H1 (cell line): ENCODE results near the gene RRP7A. TPM values are rescaled to one million over a fixed set of nuclear protein-coding genes. Genes with fewer than 3 reads are reported as not detected.

Source experiments
- CTCF ChIA-PET: fragments of 300-600 bp; sonication (Branson Sonifier 250); formaldehyde crosslinking; loops from one replicate; lab custom pipeline; 2021; ENCODE audit not compliant: partially characterized antibody; lab: Charles Lee
- POLR2A ChIA-PET: fragments of 300-600 bp; sonication (Branson Sonifier 250); formaldehyde crosslinking; loops from one replicate; lab custom pipeline; 2021; ENCODE audit warnings: inconsistent platforms; ENCODE audit not compliant: partially characterized antibody; lab: Charles Lee
- DNase-seq, 2 experiments: peaks; one replicate each; pipeline versions ENCODE4 v3.0.0 to v3.0.0-alpha.2; 2010 to 2022; ENCODE audit warnings: low spot score in 2 of 2, low read depth in 1 of 2, mixed read lengths in 1 of 2
- FAIRE-seq: peaks from 2 replicates; lab custom pipeline; 2011; peaks lifted over from hg19 to GRCh38; lab: Jason Lieb, UNC
- H2AFZ ChIP-seq: 2 replicates; pipeline ENCODE4 v1.8.1; 2012; ENCODE audit warnings: low read length, inconsistent platforms
- H2AK5ac ChIP-seq: 2 replicates; pipeline ENCODE4 v1.6.1; 2013; ENCODE audit warnings: low read depth, low read length
- H2BK120ac ChIP-seq: replicated peaks from 2 replicates; pipeline ENCODE3; 2013; ENCODE audit warnings: low read depth, low read length, inconsistent platforms
- H2BK12ac ChIP-seq: 2 replicates; pipeline ENCODE4 v1.6.1; 2013; ENCODE audit warnings: low read depth, low read length
- H2BK15ac ChIP-seq: 2 replicates; pipeline ENCODE4 v1.6.1; 2013; ENCODE audit warnings: low read length
- H2BK20ac ChIP-seq: 2 replicates; pipeline ENCODE4 v1.6.1; 2013; ENCODE audit warnings: low read length
- H2BK5ac ChIP-seq: 2 replicates; pipeline ENCODE4 v1.6.1; 2013; ENCODE audit warnings: low read depth, low read length
- H3K14ac ChIP-seq: 2 replicates; pipeline ENCODE4 v1.6.1; 2013; ENCODE audit warnings: inconsistent platforms; ENCODE audit not compliant: insufficient read length
- H3K18ac ChIP-seq: 2 replicates; pipeline ENCODE4 v1.6.1; 2013; ENCODE audit warnings: low read length; ENCODE audit errors: extremely low read depth
- H3K23ac ChIP-seq: 2 replicates; pipeline ENCODE4 v1.6.1; 2013; ENCODE audit warnings: inconsistent platforms; ENCODE audit not compliant: insufficient read length
- H3K23me2 ChIP-seq: 2 replicates; pipeline ENCODE4 v1.6.1; 2013; ENCODE audit warnings: low read depth, low read length
- H3K27ac ChIP-seq: 2 replicates; pipeline ENCODE4 v1.6.1; 2011; ENCODE audit warnings: low read depth, low read length, inconsistent platforms
- H3K27me3 ChIP-seq, 4 experiments: replicated peaks in 1 of 4; 1 replicate in 1 of 4; 2 replicates in 3 of 4; pipeline versions ENCODE4 v1.6.1 to v1.8.1; 2011 to 2013; ENCODE audit warnings: low read length in 3 of 4, mild to moderate bottlenecking in 3 of 4, inconsistent platforms in 2 of 4, mixed read lengths in 2 of 4, moderate library complexity in 1 of 4; ENCODE audit not compliant: control insufficient read depth in 3 of 4, insufficient read depth in 3 of 4; ENCODE audit errors: extremely low read depth in 1 of 4
- H3K36me3 ChIP-seq, 4 experiments: 2 replicates each; pipeline versions ENCODE4 v1.6.1 to v1.8.1; 2011 to 2013; ENCODE audit warnings: mild to moderate bottlenecking in 4 of 4, low read length in 3 of 4, moderate library complexity in 2 of 4, control low read depth in 1 of 4, inconsistent platforms in 1 of 4; ENCODE audit not compliant: insufficient read depth in 4 of 4, control insufficient read depth in 2 of 4
- H3K4ac ChIP-seq: replicated peaks from 2 replicates; pipeline ENCODE3; 2013; ENCODE audit warnings: low read length, low read depth, mixed read lengths, inconsistent platforms; ENCODE audit not compliant: insufficient read length
- H3K4me1 ChIP-seq, 4 experiments: replicated peaks in 1 of 4; 1 replicate in 1 of 4; 2 replicates in 3 of 4; pipeline versions ENCODE4 v1.6.1 to v1.8.1; 2011 to 2013; ENCODE audit warnings: low read length in 3 of 4, inconsistent platforms in 2 of 4, mixed read lengths in 1 of 4; ENCODE audit not compliant: insufficient read depth in 4 of 4, control insufficient read depth in 3 of 4
- H3K4me2 ChIP-seq, 2 experiments: 2 replicates each; pipeline versions ENCODE4 v1.6.1 to v1.8.1; 2011 to 2013; ENCODE audit warnings: low read depth in 2 of 2, low read length in 2 of 2, control low read depth in 1 of 2, inconsistent platforms in 1 of 2, mild to moderate bottlenecking in 1 of 2; ENCODE audit not compliant: insufficient read depth in 1 of 2
- H3K4me3 ChIP-seq, 4 experiments: fragments of 200-600, 300-600 bp in 1 of 4; sonication (generic), shearing (Covaris generic), sonication (Bioruptor Twin) in 1 of 4; 2 replicates each; pipeline versions ENCODE4 v1.5.1 to v1.8.1; 2011 to 2016; ENCODE audit warnings: low read length in 4 of 4, low read depth in 3 of 4, control low read depth in 2 of 4, inconsistent platforms in 2 of 4, mild to moderate bottlenecking in 2 of 4, mixed read lengths in 1 of 4, moderate library complexity in 1 of 4; ENCODE audit not compliant: insufficient read depth in 2 of 4; ENCODE audit errors: extremely low read depth in 1 of 4
- H3K56ac ChIP-seq: replicated peaks from 2 replicates; pipeline ENCODE3; 2013; ENCODE audit warnings: low read depth, mild to moderate bottlenecking, mixed read lengths, low read length, inconsistent platforms; ENCODE audit not compliant: insufficient read length
- H3K79me1 ChIP-seq: 2 replicates; pipeline ENCODE4 v1.6.1; 2013; ENCODE audit warnings: low read depth, low read length, control low read depth
- H3K79me2 ChIP-seq, 2 experiments: 2 replicates each; pipeline versions ENCODE4 v1.6.1 to v1.8.1; 2012 to 2013; ENCODE audit warnings: low read length in 2 of 2, mild to moderate bottlenecking in 2 of 2, inconsistent platforms in 1 of 2; ENCODE audit not compliant: insufficient read depth in 2 of 2, control insufficient read depth in 1 of 2
- H3K9ac ChIP-seq, 4 experiments: replicated peaks in 1 of 4; 1 replicate in 1 of 4; 2 replicates in 3 of 4; pipeline versions ENCODE4 v1.6.1 to v1.8.1; 2011 to 2013; ENCODE audit warnings: low read depth in 3 of 4, low read length in 3 of 4, control low read depth in 2 of 4, mild to moderate bottlenecking in 2 of 4, moderate library complexity in 2 of 4, inconsistent platforms in 1 of 4; ENCODE audit errors: extremely low read depth in 1 of 4
- H3K9me3 ChIP-seq, 2 experiments: 2 replicates each; pipeline versions ENCODE4 v1.6.1 to v1.8.1; 2012 to 2013; ENCODE audit warnings: mild to moderate bottlenecking in 2 of 2, moderate library complexity in 2 of 2, control low read depth in 1 of 2, inconsistent platforms in 1 of 2, low read depth in 1 of 2, low read length in 1 of 2, mixed read lengths in 1 of 2; ENCODE audit not compliant: insufficient read depth in 2 of 2
- H4K20me1 ChIP-seq, 2 experiments: replicated peaks in 1 of 2; 2 replicates each; pipeline versions ENCODE3 to v1.8.1; 2011 to 2013; ENCODE audit warnings: inconsistent platforms in 2 of 2, low read length in 2 of 2, mild to moderate bottlenecking in 1 of 2; ENCODE audit not compliant: insufficient read depth in 2 of 2, control insufficient read depth in 1 of 2
- H4K5ac ChIP-seq: 2 replicates; pipeline ENCODE4 v1.6.1; 2013; ENCODE audit warnings: low read length, low read depth, mixed read lengths, inconsistent platforms; ENCODE audit not compliant: insufficient read length
- H4K8ac ChIP-seq: 2 replicates; pipeline ENCODE4 v1.8.0; 2013; ENCODE audit warnings: mild to moderate bottlenecking, moderate library complexity, low read length, inconsistent platforms; ENCODE audit not compliant: insufficient read depth; ENCODE audit errors: extremely low read depth
- H4K91ac ChIP-seq: replicated peaks from 2 replicates; pipeline ENCODE3; 2013; ENCODE audit warnings: low read length, mixed read lengths, inconsistent platforms; ENCODE audit not compliant: insufficient read length
- ATF2 ChIP-seq: IDR thresholded peaks from 2 replicates; pipeline ENCODE4 v1.6.1; 2012; ENCODE audit warnings: low read length, inconsistent platforms
- BACH1 ChIP-seq: IDR thresholded peaks from 2 replicates; pipeline ENCODE4 v1.6.1; 2012; ENCODE audit warnings: low read length, improper control_type of control experiment
- FOSL1 ChIP-seq: IDR thresholded peaks from 2 replicates; pipeline ENCODE4 v1.6.1; 2011; ENCODE audit warnings: mild to moderate bottlenecking, low read depth, low read length, moderate library complexity; ENCODE audit not compliant: insufficient read depth
- POLR2A ChIP-seq, 2 experiments: IDR thresholded peaks; 1 replicate in 1 of 2; 2 replicates in 1 of 2; pipeline ENCODE4 v1.6.1; 2011; ENCODE audit warnings: low read depth in 2 of 2, low read length in 2 of 2, mild to moderate bottlenecking in 2 of 2; ENCODE audit errors: control extremely low read depth in 1 of 2
- POU5F1 ChIP-seq: IDR thresholded peaks from 2 replicates; pipeline ENCODE4 v1.6.1; 2011; ENCODE audit warnings: low read depth, mild to moderate bottlenecking, low read length, moderate library complexity
- RFX5 ChIP-seq: IDR thresholded peaks from 2 replicates; pipeline ENCODE4 v1.6.1; 2011; ENCODE audit warnings: low read depth, low read length, improper control_type of control experiment, borderline replicate concordance
- SUZ12 ChIP-seq: fragments of 200-600 bp; sonication (generic); IDR thresholded peaks from 2 replicates; pipeline ENCODE4 v1.6.1; 2012; ENCODE audit warnings: mild to moderate bottlenecking, inconsistent platforms, low read length, moderate library complexity, mixed read lengths
- TCF12 ChIP-seq: IDR thresholded peaks from 2 replicates; pipeline ENCODE4 v1.6.1; 2011; ENCODE audit warnings: low read depth, mild to moderate bottlenecking, low read length
- WGBS, 2 experiments: shearing (Covaris generic) in 1 of 2; methylation state at CpG; one replicate each; pipeline versions ENCODE4 v1.1.6 to v1.1.7; 2013 to 2015; ENCODE audit warnings: low lambda C conversion rate in 2 of 2, mixed read lengths in 2 of 2, inconsistent platforms in 1 of 2, low coverage in 1 of 2, missing lambda C conversion rate in 1 of 2; ENCODE audit not compliant: insufficient replicate concordance in 2 of 2, insufficient coverage in 1 of 2, insufficient read length in 1 of 2; ENCODE audit errors: extremely low coverage in 1 of 2, missing lambda C conversion rate in 1 of 2; 5-methylcytosine and 5-hydroxymethylcytosine counted together
- polyA plus RNA-seq, 7 experiments: library from polyadenylated mRNA; depleted of rRNA in 3 of 7; stranded (reverse) in 5 of 7; unstranded in 2 of 7; fragments of >200 nt in 5 of 7; fragments of 200-250 nt in 2 of 7; gene quantifications; 1 replicate in 5 of 7; 2 replicates in 1 of 7; 4 replicates in 1 of 7; pipeline versions ENCODE4 v1.2.1 to v1.2.3, GENCODE V29; 2011 to 2013; ENCODE audit warnings: missing spikeins in 2 of 7, mixed read lengths in 2 of 7
- total RNA-seq: library from RNA; stranded (reverse); fragmentation: NEBNext Ultra II Directional; extraction: Animal tissue kit (Norgen Biotek cat#: 25700); gene quantifications from 2 replicates; pipeline ENCODE4 v1.2.1, GENCODE V29; 2021

Gene RRP7A
- total and polyA plus RNA-seq, 2 of the 8 experiments (the other 6 are each of a cell fraction or from before 2014, with no cell fraction given), result 18.4 to 49.0 TPM

- Histone ChIP-seq H3K4me1 (peaks cover 0 to 3% (median 1%) of the 10 kb centered on the region in 4 experiments; a peak in 1 of 7 replicates), H3K4me3 (no peak overlapping the region), H2BK12ac (no peak overlapping the region), H3K23ac (no peak overlapping the region), H3K79me2 (no peaks in the 10 kb centered on the region), H2BK120ac (no peak overlapping the region), H3K27me3 (peaks cover 0 to 8% (median 3%) of the 10 kb centered on the region in 4 experiments; a peak in 5 of 7 replicates), H2AK5ac (no peak overlapping the region), H2BK20ac (no peak overlapping the region), H3K36me3 (no peaks in the 10 kb centered on the region), H4K5ac (no peak overlapping the region), H3K23me2 (no peaks in the 10 kb centered on the region), H3K79me1 (no peaks in the 10 kb centered on the region), H2BK5ac (no peak overlapping the region), H3K18ac (no peak overlapping the region), H3K14ac (no peak overlapping the region), H3K4me2 (no peak overlapping the region), H3K27ac (no peak overlapping the region), H3K9me3 (no peaks in the 10 kb centered on the region), H4K91ac (no peak overlapping the region), H4K8ac (no peak overlapping the region), H3K4ac (no peak overlapping the region), H2AFZ (no peak overlapping the region), H3K56ac (no peak overlapping the region), H2BK15ac (no peak overlapping the region), H3K9ac (no peak overlapping the region), H4K20me1 (peaks cover 2 to 4% of the 10 kb centered on the region in 2 experiments)
- WGBS, 2 experiments, result 80% methylated on average over 2 of the region's 2 CpGs; no CpG with 5 or more reads in 1 of the 2 experiments
- FAIRE-seq (no peak), DNase-seq (no peak)
- ChIA-PET CTCF (interaction anchor here (0.7 to 3.7 kb wide), 10 partner anchors 11 to 155 kb away, joined by 3 to 31 read pairs (median 4); no protein-coding TSS in a partner anchor), POLR2A (interaction anchor here (1.0 to 2.2 kb wide), 3 partner anchors 8 to 52 kb away, joined by 4 to 17 read pairs (median 8); partner anchors contain the start of genes POLDIP3 and SERHL2)
- TF ChIP-seq POU5F1 (no peak), FOSL1 (no peak), POLR2A (IDR thresholded peaks at IDR 0.05; ENCODE audit: control extremely low read depth in 1 of 2, low read depth in 2 of 2, low read length in 2 of 2) (no peak), BACH1 (no peak), ATF2 (no peak), TCF12 (no peak), RFX5 (no peak), SUZ12 (no peak)
Observed at GRCh38 chr22:42562684-42563083, 43.1 kb upstream of the RRP7A start.
